Glutamatergic neuron (in vitro differentiated cells): Measurements from ENCODE around the gene RALGAPA2. TPM values are rescaled to one million over a fixed set of nuclear protein-coding genes. Genes with fewer than 3 reads are reported as not detected.

Source experiments
- DNase-seq: peaks from one replicate; pipeline ENCODE4 v3.0.0; 2022
- H3K27ac Mint-ChIP-seq: one replicate; pipeline ENCODE4 v1.8.0; 2020; ENCODE audit warnings: mild to moderate bottlenecking, mixed read lengths, inconsistent platforms; ENCODE audit not compliant: unreplicated experiment
- H3K27me3 Mint-ChIP-seq: one replicate; pipeline ENCODE4 v1.8.0; 2020; ENCODE audit warnings: mild to moderate bottlenecking, moderate library complexity, mixed read lengths, inconsistent platforms; ENCODE audit not compliant: unreplicated experiment
- H3K36me3 Mint-ChIP-seq: one replicate; pipeline ENCODE4 v1.8.0; 2020; ENCODE audit warnings: mild to moderate bottlenecking, mixed read lengths, inconsistent platforms; ENCODE audit not compliant: unreplicated experiment
- H3K4me1 Mint-ChIP-seq: one replicate; pipeline ENCODE4 v1.8.0; 2020; ENCODE audit warnings: mild to moderate bottlenecking, low read depth, mixed read lengths, inconsistent platforms; ENCODE audit not compliant: unreplicated experiment
- H3K4me3 Mint-ChIP-seq: one replicate; pipeline ENCODE4 v1.8.0; 2020; ENCODE audit warnings: mild to moderate bottlenecking, mixed read lengths, inconsistent platforms; ENCODE audit not compliant: unreplicated experiment
- H3K9me3 Mint-ChIP-seq: one replicate; pipeline ENCODE4 v1.8.0; 2020; ENCODE audit warnings: mild to moderate bottlenecking, moderate library complexity, mixed read lengths, inconsistent platforms; ENCODE audit not compliant: unreplicated experiment
- total RNA-seq: library from RNA; stranded (reverse); fragmentation: NEBNext Ultra II Directional; extraction: Animal tissue kit (Norgen Biotek cat#: 25700); gene quantifications from one replicate; pipeline ENCODE4 v1.2.1, GENCODE V29; 2021; ENCODE audit not compliant: unreplicated experiment
- TF ChIP-seq, protein P1 (sequence below): fragments of 200-600 bp; sonication (generic); IDR thresholded peaks from one replicate; pipeline ENCODE4 v1.5.0; 2021; ENCODE audit not compliant: partially characterized antibody, unreplicated experiment

Gene RALGAPA2
- total RNA-seq, 1 donor from 2014 or later = 60.9 TPM

DNA sequence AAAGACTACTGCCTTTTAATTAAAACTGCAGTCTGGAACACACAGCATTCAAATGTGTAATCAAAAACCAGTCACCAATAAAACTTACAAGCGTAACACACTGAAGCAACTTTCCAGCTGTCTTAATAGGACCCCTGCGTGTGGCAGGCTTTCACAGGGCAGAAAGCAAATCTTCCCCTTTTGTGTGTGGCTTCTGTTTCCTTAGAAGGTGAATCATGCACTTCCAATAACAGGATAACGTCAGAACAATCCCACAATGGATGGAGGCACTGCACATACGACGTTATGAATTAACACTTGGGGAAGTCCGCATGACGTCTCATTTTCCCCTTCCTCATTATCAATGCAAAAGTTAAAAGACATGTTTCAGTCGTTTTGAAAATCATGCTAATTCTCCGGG is 299.7 kb downstream of the RALGAPA2 start:
- Mint-ChIP-seq H3K27ac (peak overlapping the region; percentile 98), H3K36me3 (peaks cover 4% of the 10 kb centered on the region), H3K9me3 (peaks cover 12% of the 10 kb centered on the region), H3K4me1 (peaks cover 73% of the 10 kb centered on the region), H3K27me3 (peaks cover 7% of the 10 kb centered on the region), H3K4me3 (peak overlapping the region; percentile 79)
- no peak for DNase-seq
- TF ChIP-seq, protein P1, sequence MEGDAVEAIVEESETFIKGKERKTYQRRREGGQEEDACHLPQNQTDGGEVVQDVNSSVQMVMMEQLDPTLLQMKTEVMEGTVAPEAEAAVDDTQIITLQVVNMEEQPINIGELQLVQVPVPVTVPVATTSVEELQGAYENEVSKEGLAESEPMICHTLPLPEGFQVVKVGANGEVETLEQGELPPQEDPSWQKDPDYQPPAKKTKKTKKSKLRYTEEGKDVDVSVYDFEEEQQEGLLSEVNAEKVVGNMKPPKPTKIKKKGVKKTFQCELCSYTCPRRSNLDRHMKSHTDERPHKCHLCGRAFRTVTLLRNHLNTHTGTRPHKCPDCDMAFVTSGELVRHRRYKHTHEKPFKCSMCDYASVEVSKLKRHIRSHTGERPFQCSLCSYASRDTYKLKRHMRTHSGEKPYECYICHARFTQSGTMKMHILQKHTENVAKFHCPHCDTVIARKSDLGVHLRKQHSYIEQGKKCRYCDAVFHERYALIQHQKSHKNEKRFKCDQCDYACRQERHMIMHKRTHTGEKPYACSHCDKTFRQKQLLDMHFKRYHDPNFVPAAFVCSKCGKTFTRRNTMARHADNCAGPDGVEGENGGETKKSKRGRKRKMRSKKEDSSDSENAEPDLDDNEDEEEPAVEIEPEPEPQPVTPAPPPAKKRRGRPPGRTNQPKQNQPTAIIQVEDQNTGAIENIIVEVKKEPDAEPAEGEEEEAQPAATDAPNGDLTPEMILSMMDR = no peak

DNA sequence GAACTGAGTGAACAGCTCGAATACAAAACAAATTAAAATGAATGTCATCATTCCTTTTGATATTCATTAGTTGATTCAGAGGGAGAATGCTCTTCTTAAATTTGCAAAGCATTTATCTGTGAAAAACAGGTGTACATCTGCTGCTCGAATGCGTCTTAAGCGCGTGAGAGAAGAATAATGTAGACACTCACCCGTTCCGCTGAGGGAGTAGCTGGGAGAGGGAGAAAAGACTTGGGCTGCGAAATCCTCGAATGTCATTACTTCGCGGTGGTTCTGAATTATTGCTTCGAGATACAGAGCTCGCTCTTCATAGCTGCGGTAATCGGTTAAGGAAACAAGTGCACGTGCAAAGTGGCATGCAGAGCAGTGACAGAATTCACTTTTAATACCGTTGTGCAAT is 300.6 kb downstream of the RALGAPA2 start:
- DNase-seq = no peak
- peak overlapping the region; percentile 98 for H3K27ac Mint-ChIP-seq
- H3K36me3 Mint-ChIP-seq = no peaks in the 10 kb centered on the region
- H3K27me3 Mint-ChIP-seq = peaks cover 7% of the 10 kb centered on the region
- peaks cover 17% of the 10 kb centered on the region for H3K9me3 Mint-ChIP-seq
- TF ChIP-seq, protein P1 = no peak
- peaks cover 82% of the 10 kb centered on the region for H3K4me1 Mint-ChIP-seq
- H3K4me3 Mint-ChIP-seq = peak overlapping the region; percentile 85

DNA sequence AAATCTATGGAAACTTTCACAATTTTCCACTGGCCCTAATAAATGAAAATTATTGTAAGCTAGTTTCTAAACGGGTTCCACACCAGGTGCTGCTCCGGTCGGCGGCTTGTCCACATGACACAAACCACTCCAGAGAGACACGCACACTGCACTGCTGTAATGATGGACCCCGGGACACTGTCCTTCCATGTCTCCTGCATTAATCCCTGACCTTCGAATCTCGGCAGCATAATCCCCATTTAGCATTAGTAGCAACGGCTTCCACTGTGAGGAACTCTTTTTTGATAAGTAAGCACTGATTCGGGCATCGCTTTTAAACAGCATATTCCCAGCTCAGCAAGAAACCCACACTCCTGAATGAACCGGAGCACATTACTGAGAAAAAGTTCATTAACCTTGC is 301.0 kb downstream of the RALGAPA2 start:
- Mint-ChIP-seq H3K27ac (peak overlapping the region; percentile 98), H3K27me3 (peaks cover 7% of the 10 kb centered on the region), H3K36me3 (no peaks in the 10 kb centered on the region), H3K4me3 (peak overlapping the region; percentile 85), H3K9me3 (peaks cover 18% of the 10 kb centered on the region), H3K4me1 (peaks cover 83% of the 10 kb centered on the region)
- DNase-seq = no peak
- TF ChIP-seq, protein P1 = no peak

DNA sequence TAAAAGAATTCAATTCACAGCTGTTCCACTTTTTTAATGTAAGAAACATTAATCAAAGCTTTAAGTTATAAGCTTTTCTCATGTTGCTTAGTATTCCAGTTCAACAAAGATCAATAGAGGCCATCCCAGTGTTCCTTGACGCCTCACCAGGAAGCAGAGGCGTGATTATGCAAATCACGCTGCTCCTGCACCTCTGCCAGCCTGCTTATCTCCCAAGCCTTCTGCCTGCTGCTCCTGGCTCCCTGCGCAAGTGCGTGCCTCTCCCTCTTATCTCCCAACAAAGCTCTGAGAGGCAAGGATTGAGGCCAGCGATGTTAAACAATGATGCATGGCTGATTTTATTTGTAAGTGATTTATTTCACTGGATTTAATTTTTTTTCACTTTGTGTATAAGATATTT is 301.8 kb downstream of the RALGAPA2 start:
- DNase-seq = peak; percentile 74

DNA sequence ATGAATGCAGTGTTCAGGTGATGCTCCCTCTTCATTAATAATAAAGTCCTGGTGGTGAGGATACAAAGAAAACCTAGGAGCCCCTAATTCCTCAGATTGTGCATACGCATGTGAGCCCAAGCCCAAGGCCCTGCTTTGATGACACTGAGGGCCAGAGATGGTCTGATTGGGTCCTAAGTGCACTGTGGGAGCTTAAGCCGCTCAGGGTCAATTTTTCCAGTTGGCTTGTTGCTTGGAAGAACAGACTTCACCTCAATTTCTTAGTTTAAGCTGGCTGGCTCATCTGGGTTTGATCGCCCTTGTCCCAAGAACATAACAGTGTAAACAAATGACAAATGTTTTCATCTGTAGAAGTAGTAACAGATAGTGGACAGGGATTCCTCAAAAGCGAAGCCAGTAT is 303.1 kb downstream of the RALGAPA2 start:
- TF ChIP-seq, protein P1 = no peak
- DNase-seq = no peak
- H3K4me3 Mint-ChIP-seq = no peak overlapping the region
- H3K27ac Mint-ChIP-seq = peak overlapping the region; percentile 98
- peaks cover 22% of the 10 kb centered on the region for H3K9me3 Mint-ChIP-seq
- H3K4me1 Mint-ChIP-seq = peaks cover 86% of the 10 kb centered on the region
- H3K27me3 Mint-ChIP-seq = peaks cover 10% of the 10 kb centered on the region
- H3K36me3 Mint-ChIP-seq = no peaks in the 10 kb centered on the region

More for the DNA sequence above, 301.8 kb downstream of the RALGAPA2 start:
- no peaks in the 10 kb centered on the region for H3K36me3 Mint-ChIP-seq
- peaks cover 23% of the 10 kb centered on the region for H3K9me3 Mint-ChIP-seq
- H3K27ac Mint-ChIP-seq = peak overlapping the region; percentile 98
- peak overlapping the region; percentile 85 for H3K4me3 Mint-ChIP-seq
- TF ChIP-seq, protein P1 = no peak
- H3K4me1 Mint-ChIP-seq = peaks cover 89% of the 10 kb centered on the region
- peaks cover 10% of the 10 kb centered on the region for H3K27me3 Mint-ChIP-seq
